ENCODE measurements around the gene ROBO1. TPM values are rescaled to one million over a fixed set of nuclear protein-coding genes. Genes with fewer than 3 reads are reported as not detected.
A peak's percentile ranks its signal among the peaks of the same experiment; 100 is the strongest.

The ROBO1 gene
- total RNA-seq, 1 donor from 2014 or later = 71.7 TPM

DNA sequence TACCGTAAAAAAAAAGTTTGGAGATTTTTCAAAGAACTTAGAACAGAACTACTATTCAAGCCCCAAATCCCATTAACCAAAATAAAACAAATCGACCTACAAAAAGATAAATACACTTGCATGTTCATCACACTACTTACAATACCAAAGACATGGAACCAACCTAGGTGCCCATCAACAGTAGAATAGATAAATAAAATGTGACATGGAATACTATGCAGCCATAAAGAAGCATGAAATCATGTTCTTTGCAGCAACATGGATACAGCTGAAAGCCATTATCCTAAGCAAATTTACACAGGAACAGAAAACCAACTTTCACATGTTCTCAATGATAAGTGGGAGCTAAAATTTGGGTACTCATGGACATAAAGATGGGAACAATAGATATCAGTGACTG lies 768.7 kb downstream of the ROBO1 start:
- H4K20me1 ChIP-seq (ENCODE audit: insufficient read depth, low read length) = peaks cover 9% of the 10 kb centered on the region
- H2AFZ ChIP-seq (ENCODE audit: low read depth, low read length) = no peak overlapping the region
- DNase-seq (ENCODE audit: low read depth) (no peak), FAIRE-seq (no peak)
- H3K27me3 Mint-ChIP-seq (ENCODE audit: low read depth, unreplicated experiment) = no peaks in the 10 kb centered on the region
- no peak overlapping the region for H3K9ac ChIP-seq (ENCODE audit: low read length)
- H3K4me1 Mint-ChIP-seq (ENCODE audit: low read depth, unreplicated experiment) = peaks cover under 1% of the 10 kb centered on the region
- peaks cover 2% of the 10 kb centered on the region for H3K9me3 Mint-ChIP-seq (ENCODE audit: unreplicated experiment)
- H3K36me3 ChIP-seq (ENCODE audit: insufficient read depth, low read length) = no peaks in the 10 kb centered on the region
- H3K27ac Mint-ChIP-seq (ENCODE audit: unreplicated experiment) = no peak overlapping the region
- no peak overlapping the region for H3K4me3 Mint-ChIP-seq (ENCODE audit: unreplicated experiment)
- no peaks in the 10 kb centered on the region for H3K4me1 ChIP-seq (ENCODE audit: insufficient read depth, low read length)
- H3K4me2 ChIP-seq (ENCODE audit: low read length) = no peak overlapping the region
- no peaks in the 10 kb centered on the region for H3K27me3 ChIP-seq (ENCODE audit: insufficient read depth, low read length)
- no peak overlapping the region for H3K27ac ChIP-seq (ENCODE audit: low read depth, low read length)
- no peak for TF ChIP-seq EZH2 (IDR thresholded peaks at IDR 0.05; ENCODE audit: insufficient read depth, low read length)
- TF ChIP-seq, protein P1, sequence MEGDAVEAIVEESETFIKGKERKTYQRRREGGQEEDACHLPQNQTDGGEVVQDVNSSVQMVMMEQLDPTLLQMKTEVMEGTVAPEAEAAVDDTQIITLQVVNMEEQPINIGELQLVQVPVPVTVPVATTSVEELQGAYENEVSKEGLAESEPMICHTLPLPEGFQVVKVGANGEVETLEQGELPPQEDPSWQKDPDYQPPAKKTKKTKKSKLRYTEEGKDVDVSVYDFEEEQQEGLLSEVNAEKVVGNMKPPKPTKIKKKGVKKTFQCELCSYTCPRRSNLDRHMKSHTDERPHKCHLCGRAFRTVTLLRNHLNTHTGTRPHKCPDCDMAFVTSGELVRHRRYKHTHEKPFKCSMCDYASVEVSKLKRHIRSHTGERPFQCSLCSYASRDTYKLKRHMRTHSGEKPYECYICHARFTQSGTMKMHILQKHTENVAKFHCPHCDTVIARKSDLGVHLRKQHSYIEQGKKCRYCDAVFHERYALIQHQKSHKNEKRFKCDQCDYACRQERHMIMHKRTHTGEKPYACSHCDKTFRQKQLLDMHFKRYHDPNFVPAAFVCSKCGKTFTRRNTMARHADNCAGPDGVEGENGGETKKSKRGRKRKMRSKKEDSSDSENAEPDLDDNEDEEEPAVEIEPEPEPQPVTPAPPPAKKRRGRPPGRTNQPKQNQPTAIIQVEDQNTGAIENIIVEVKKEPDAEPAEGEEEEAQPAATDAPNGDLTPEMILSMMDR (IDR thresholded peaks at IDR 0.05; ENCODE audit: insufficient read depth, low read depth, low read length) = no peak
- peaks cover 1% of the 10 kb centered on the region for H3K36me3 Mint-ChIP-seq (ENCODE audit: low read depth, unreplicated experiment)
- peaks cover 25% of the 10 kb centered on the region for H3K79me2 ChIP-seq (ENCODE audit: insufficient read depth, low read length)
- H3K9me3 ChIP-seq (ENCODE audit: insufficient read depth, low read depth, low read length) = no peaks in the 10 kb centered on the region
- H3K4me3 ChIP-seq (ENCODE audit: insufficient read depth, low read depth, low read length) = no peak overlapping the region

DNA sequence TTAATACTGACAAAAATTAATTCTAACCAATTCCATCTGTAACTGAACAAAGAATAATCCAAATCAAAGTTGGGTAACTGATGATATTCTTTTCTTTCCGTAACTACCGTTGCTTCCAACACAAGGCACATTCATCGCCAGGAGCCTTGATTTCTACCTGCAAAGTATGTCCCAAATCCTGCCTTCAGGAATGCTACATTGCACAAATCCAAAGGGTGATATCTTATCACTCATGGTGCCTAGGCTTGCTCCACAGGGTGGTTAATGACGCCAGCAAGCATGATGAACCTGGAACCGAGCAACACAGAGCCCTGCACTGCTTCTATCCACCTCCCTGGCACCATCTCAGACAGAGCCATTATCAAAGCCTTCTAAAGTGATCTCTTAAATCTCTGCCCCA lies 772.7 kb downstream of the ROBO1 start:
- Histone ChIP-seq H3K36me3 (ENCODE audit: insufficient read depth, low read length) (no peaks in the 10 kb centered on the region), H3K79me2 (ENCODE audit: insufficient read depth, low read length) (peaks cover 12% of the 10 kb centered on the region), H3K9me3 (ENCODE audit: insufficient read depth, low read depth, low read length) (peaks cover 5% of the 10 kb centered on the region), H3K27me3 (ENCODE audit: insufficient read depth, low read length) (no peaks in the 10 kb centered on the region), H3K9ac (ENCODE audit: low read length) (no peak overlapping the region), H3K4me1 (ENCODE audit: insufficient read depth, low read length) (no peaks in the 10 kb centered on the region), H3K4me2 (ENCODE audit: low read length) (no peak overlapping the region), H4K20me1 (ENCODE audit: insufficient read depth, low read length) (peaks cover 5% of the 10 kb centered on the region), H3K4me3 (ENCODE audit: insufficient read depth, low read depth, low read length) (no peak overlapping the region), H2AFZ (ENCODE audit: low read depth, low read length) (no peak overlapping the region), H3K27ac (ENCODE audit: low read depth, low read length) (no peak overlapping the region)
- peaks cover 16% of the 10 kb centered on the region for H3K4me1 Mint-ChIP-seq (ENCODE audit: low read depth, unreplicated experiment)
- TF ChIP-seq, protein P1 (IDR thresholded peaks at IDR 0.05; ENCODE audit: insufficient read depth, low read depth, low read length) = no peak
- TF ChIP-seq EZH2 (IDR thresholded peaks at IDR 0.05; ENCODE audit: insufficient read depth, low read length) = no peak
- FAIRE-seq (no peak), DNase-seq (ENCODE audit: low read depth) (no peak)
- peaks cover 2% of the 10 kb centered on the region for H3K9me3 Mint-ChIP-seq (ENCODE audit: unreplicated experiment)
- no peaks in the 10 kb centered on the region for H3K27me3 Mint-ChIP-seq (ENCODE audit: low read depth, unreplicated experiment)
- H3K36me3 Mint-ChIP-seq (ENCODE audit: low read depth, unreplicated experiment) = peaks cover 1% of the 10 kb centered on the region
- H3K4me3 Mint-ChIP-seq (ENCODE audit: unreplicated experiment) = no peak overlapping the region
- H3K27ac Mint-ChIP-seq (ENCODE audit: unreplicated experiment) = no peak overlapping the region

DNA sequence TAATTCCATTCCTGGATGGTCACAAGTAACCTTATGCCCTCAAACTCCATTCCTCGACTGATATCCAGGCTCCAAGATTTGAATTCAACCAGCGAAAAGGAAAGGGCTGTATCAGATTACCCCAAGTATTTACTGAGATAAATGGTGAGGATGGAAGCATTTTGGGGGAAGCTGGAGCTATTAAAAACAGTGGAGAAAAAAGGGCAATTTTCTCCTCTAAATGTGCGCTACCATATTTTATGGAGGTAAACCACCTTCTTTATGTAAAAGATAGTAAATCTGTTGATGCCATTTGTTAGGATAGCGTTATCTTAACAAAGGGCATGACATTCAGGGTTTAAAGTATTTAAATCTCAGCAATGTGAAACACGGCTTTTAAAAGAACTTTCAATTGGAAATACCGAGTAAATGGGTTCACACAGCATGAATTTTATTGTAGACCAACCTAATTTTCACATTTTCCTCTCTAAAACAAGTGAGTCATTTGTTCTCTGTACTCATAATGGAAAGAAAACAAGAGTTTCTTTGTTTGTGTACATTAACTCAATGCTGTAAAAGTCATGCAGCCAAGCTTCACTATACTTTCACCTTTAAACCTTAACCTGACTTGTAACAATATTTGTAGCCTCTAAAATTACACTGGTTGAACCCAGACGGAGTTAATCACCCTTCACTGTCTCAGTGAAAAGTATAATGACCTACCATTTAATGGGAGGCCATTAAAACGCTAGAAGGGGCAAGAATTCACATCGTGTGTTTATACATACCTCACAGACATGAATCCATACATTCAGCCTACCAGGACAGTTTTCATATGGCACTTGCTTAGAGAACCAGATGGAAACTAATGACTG lies 773.4 kb downstream of the ROBO1 start:
- Histone ChIP-seq H3K4me3 (ENCODE audit: insufficient read depth, low read depth, low read length) (no peak overlapping the region), H2AFZ (ENCODE audit: low read depth, low read length) (no peak overlapping the region), H3K9ac (ENCODE audit: low read length) (no peak overlapping the region), H3K9me3 (ENCODE audit: insufficient read depth, low read depth, low read length) (peaks cover 5% of the 10 kb centered on the region), H3K79me2 (ENCODE audit: insufficient read depth, low read length) (peaks cover 12% of the 10 kb centered on the region), H3K4me1 (ENCODE audit: insufficient read depth, low read length) (no peaks in the 10 kb centered on the region), H4K20me1 (ENCODE audit: insufficient read depth, low read length) (peaks cover 4% of the 10 kb centered on the region), H3K27ac (ENCODE audit: low read depth, low read length) (no peak overlapping the region), H3K27me3 (ENCODE audit: insufficient read depth, low read length) (no peaks in the 10 kb centered on the region), H3K36me3 (ENCODE audit: insufficient read depth, low read length) (no peaks in the 10 kb centered on the region), H3K4me2 (ENCODE audit: low read length) (peak overlapping the region; percentile 8)
- TF ChIP-seq EZH2 (IDR thresholded peaks at IDR 0.05; ENCODE audit: insufficient read depth, low read length) = no peak
- TF ChIP-seq, protein P1 (IDR thresholded peaks at IDR 0.05; ENCODE audit: insufficient read depth, low read depth, low read length) = no peak
- Mint-ChIP-seq H3K4me3 (ENCODE audit: unreplicated experiment) (no peak overlapping the region), H3K36me3 (ENCODE audit: low read depth, unreplicated experiment) (peaks cover 1% of the 10 kb centered on the region), H3K27ac (ENCODE audit: unreplicated experiment) (no peak overlapping the region), H3K27me3 (ENCODE audit: low read depth, unreplicated experiment) (no peaks in the 10 kb centered on the region), H3K9me3 (ENCODE audit: unreplicated experiment) (peaks cover under 1% of the 10 kb centered on the region), H3K4me1 (ENCODE audit: low read depth, unreplicated experiment) (peaks cover 16% of the 10 kb centered on the region)
- DNase-seq (ENCODE audit: low read depth) = no peak
- FAIRE-seq = peak; percentile 20
